Lung (tissue), 16 donors: ENCODE measurements around the gene TRIM4. TPM values are rescaled to one million over a fixed set of nuclear protein-coding genes. Genes with fewer than 3 reads are reported as not detected.
"Not testable (repeated sequence)": the region's sequence is repeated elsewhere in the genome, so short reads cannot be mapped to it uniquely, and the experiment has no call there.

ENCODE experiments used
- ATAC-seq: fragments of 200-7000 bp; cut with Tn5 transposase; one replicate; pipeline ENCODE4 v1.9.1; 2020; ENCODE audit warnings: moderate number of reproducible peaks; ENCODE audit not compliant: insufficient read depth, low FRiP score
- DNase-seq, 3 donors: peaks; one replicate each; pipeline ENCODE4 v3.0.0-alpha.2; 2013 to 2017
- H3K27ac ChIP-seq, 2 donors: one replicate each; pipeline ENCODE4 v1.5.1; 2013; ENCODE audit warnings: mild to moderate bottlenecking in 2 of 2, moderate library complexity in 2 of 2, control low read depth in 1 of 2, inconsistent platforms in 1 of 2, low read depth in 1 of 2, low read length in 1 of 2
- H3K27me3 ChIP-seq, 3 donors: one replicate each; pipeline ENCODE4 v1.5.1; 2013; ENCODE audit warnings: low read length in 2 of 3; ENCODE audit not compliant: control insufficient read depth in 3 of 3, insufficient read depth in 3 of 3
- H3K36me3 ChIP-seq, 4 donors: one replicate each; pipeline ENCODE4 v1.5.1; 2013; ENCODE audit warnings: low read length in 4 of 4, mild to moderate bottlenecking in 1 of 4, moderate library complexity in 1 of 4; ENCODE audit not compliant: control insufficient read depth in 4 of 4, insufficient read depth in 4 of 4
- H3K4me1 ChIP-seq, 5 donors: one replicate each; pipeline ENCODE4 v1.5.1; 2013; ENCODE audit warnings: low read length in 5 of 5, mild to moderate bottlenecking in 2 of 5, moderate library complexity in 1 of 5; ENCODE audit not compliant: control insufficient read depth in 5 of 5, insufficient read depth in 5 of 5
- H3K4me3 ChIP-seq: one replicate; pipeline ENCODE4 v1.5.1; 2013; ENCODE audit warnings: mild to moderate bottlenecking, control low read depth, moderate library complexity
- H3K9ac ChIP-seq, 2 donors: one replicate each; pipeline ENCODE4 v1.5.1; 2013; ENCODE audit warnings: low read length in 2 of 2, control low read depth in 1 of 2; ENCODE audit not compliant: insufficient read depth in 1 of 2
- H3K9me3 ChIP-seq, 4 donors: one replicate each; pipeline ENCODE4 v1.5.1; 2013; ENCODE audit warnings: low read length in 3 of 4, mild to moderate bottlenecking in 1 of 4, moderate library complexity in 1 of 4; ENCODE audit not compliant: control insufficient read depth in 4 of 4, insufficient read depth in 3 of 4
- CTCF ChIP-seq: IDR thresholded peaks from 2 replicates; pipeline ENCODE4 v1.5.1; 2012; ENCODE audit warnings: mild to moderate bottlenecking; ENCODE audit errors: control extremely low read depth, extremely low read depth
- WGBS, 2 donors: extraction: QIAGEN DNeasy Blood & Tissue Kit; methylation state at CpG; one replicate each; pipeline ENCODE4 v1.1.7; 2013; 5-methylcytosine and 5-hydroxymethylcytosine counted together
- long read RNA-seq, 5 donors: transcript quantifications; one replicate each; lab custom pipeline, GENCODE V29; 2026
- polyA plus RNA-seq, 2 donors: library from polyadenylated mRNA; stranded (reverse); fragments of 200-250 nt; gene quantifications; one replicate each; pipeline ENCODE4 v1.2.1, GENCODE V29; 2013
- total RNA-seq, 2 donors: library from RNA; depleted of rRNA in 1 of 2; stranded (reverse); fragments of >200 nt in 1 of 2; gene quantifications; one replicate each; pipeline ENCODE4 v1.2.1, GENCODE V29; 2014 to 2021
- donor health status: control.
- donor health status: control.
- donor health status: Bipolar disorder and iron deficiency.
- donor health status: healthy.
- donor health status: DM: yes; HTN: yes; CAD: no.

The TRIM4 gene
- total RNA-seq = 10 to 100 TPM; 26.4 to 34.3 TPM
- 10 to 100 TPM; 14.0 to 17.0 TPM for polyA plus RNA-seq
- long read RNA-seq, donor 1, partial matches to known transcripts = 0 of 13 reads
- long read RNA-seq, donor 1, other reads (novel, unspliced or antisense) = 5 of 13 reads
- long read RNA-seq, donor 2, partial matches to known transcripts = 0 of 1 reads
- long read RNA-seq, donor 2, other reads (novel, unspliced or antisense) = 0 of 1 reads
- long read RNA-seq, donor 3, partial matches to known transcripts = 0 of 2 reads
- long read RNA-seq, donor 3, other reads (novel, unspliced or antisense) = 0 of 2 reads
- long read RNA-seq, donor 4, partial matches to known transcripts = 0 of 1 reads
- long read RNA-seq, donor 4, other reads (novel, unspliced or antisense) = 0 of 1 reads
- long read RNA-seq, donor 5, transcript TRIM4-201 (6 exons, 3,374 nt) = major isoform, 7 of 8 reads
- long read RNA-seq, donor 5, partial matches to known transcripts = 0 of 8 reads
- long read RNA-seq, donor 5, other reads (novel, unspliced or antisense) = 0 of 8 reads

GRCh38 chr7:99918959-99919813 is at the start of gene TRIM4:
TSS of gene TRIM4 (minus strand) at chr7:99919530. CDS start at chr7:99919401, 129 bp downstream.
- peak within 1 kb of the TSS; percentile 49 to 84 for H3K9ac ChIP-seq
- H3K4me3 ChIP-seq = peak within 1 kb of the TSS; percentile 68
- H3K9me3 ChIP-seq = no peaks in the 10 kb centered on the region
- no peaks in the 10 kb centered on the region for H3K27me3 ChIP-seq
- H3K4me1 ChIP-seq = peaks cover 0 to 24% (median 10%) of the 10 kb centered on the region in 5 donors
- peak; percentile 90 to 94 (median 91) for DNase-seq
- H3K36me3 ChIP-seq = peaks cover 8 to 24% (median 13%) of the 10 kb centered on the region in 4 donors
- 0 to 2% methylated on average over 74 to 81 of the region's 81 CpGs for WGBS, 2 donors
- no peak for TF ChIP-seq CTCF
- peak; percentile 99 for ATAC-seq
- H3K27ac ChIP-seq = peak within 1 kb of the TSS; percentile 92 to 97

GRCh38 chr7:99958564-99959227 is 39.4 kb upstream of the TRIM4 start:
- peaks cover 3 to 16% (median 6%) of the 10 kb centered on the region in 3 donors for H3K27me3 ChIP-seq
- DNase-seq = no peak
- 71 to 72% methylated on average over 9 of the region's 9 CpGs for WGBS, 2 donors
- ATAC-seq = no peak
- H3K9ac ChIP-seq = no peak overlapping the region
- H3K27ac ChIP-seq = no peak overlapping the region
- no peaks in the 10 kb centered on the region for H3K4me1 ChIP-seq
- no peaks in the 10 kb centered on the region for H3K36me3 ChIP-seq
- no peak overlapping the region for H3K4me3 ChIP-seq
- no peak for TF ChIP-seq CTCF
- H3K9me3 ChIP-seq = no peaks in the 10 kb centered on the region

GRCh38 chr7:99955247-99955646 is 35.9 kb upstream of the TRIM4 start:
- H3K9ac ChIP-seq = no peak overlapping the region
- ATAC-seq = no peak
- 55 to 90% methylated on average over 6 of the region's 6 CpGs for WGBS, 2 donors
- H3K27ac ChIP-seq = peak overlapping the region in 1 of 2 donors; percentile 16
- no peaks in the 10 kb centered on the region for H3K36me3 ChIP-seq
- no peak overlapping the region for H3K4me3 ChIP-seq
- peaks cover 0 to 5% (median 0%) of the 10 kb centered on the region in 3 donors for H3K27me3 ChIP-seq
- DNase-seq = no peak
- no peak for TF ChIP-seq CTCF
- peaks cover 0 to 3% (median 1%) of the 10 kb centered on the region in 4 donors for H3K9me3 ChIP-seq
- no peaks in the 10 kb centered on the region for H3K4me1 ChIP-seq

- WGBS, 2 donors = 87 to 89% methylated on average over 7 of the region's 7 CpGs
- not testable (repeated sequence) for H3K27ac ChIP-seq, ATAC-seq, H3K9me3 ChIP-seq, DNase-seq, H3K4me3 ChIP-seq, H3K9ac ChIP-seq, H3K36me3 ChIP-seq, H3K27me3 ChIP-seq, H3K4me1 ChIP-seq
Observed at GRCh38 chr7:99954643-99955042, 35.3 kb upstream of the TRIM4 start.
